GM18505 (cell line): ENCODE results near the gene GRIN2C.

Source experiments
- ATAC-seq: cut with Tn5 transposase; IDR thresholded peaks from one replicate; pipeline ENCODE4 v1.9.1; 2021; ENCODE audit not compliant: unreplicated experiment
- POLR2A ChIP-seq: IDR thresholded peaks from 4 replicates; pipeline ENCODE4 v1.6.1; 2011; ENCODE audit warnings: borderline replicate concordance; ENCODE audit not compliant: insufficient read depth, insufficient read length; ENCODE audit errors: extremely low read depth

The GRIN2C gene

GRCh38 chr17:74838274-74838673 is 21.4 kb downstream of the GRIN2C start:
- ATAC-seq: no peak
- no peak for TF ChIP-seq POLR2A

- no peak for ATAC-seq
- no peak for TF ChIP-seq POLR2A
These were observed 22.8 kb downstream of the GRIN2C start for GRCh38 chr17:74836691-74837467.

- ATAC-seq: no peak
- no peak for TF ChIP-seq POLR2A
These were observed 23.5 kb downstream of the GRIN2C start for GRCh38 chr17:74836191-74836590.

- ATAC-seq: peak; percentile 69
- no peak for TF ChIP-seq POLR2A
These were observed 25.9 kb downstream of the GRIN2C start for GRCh38 chr17:74833501-74834377.

GRCh38 chr17:74832421-74832820 is 27.3 kb downstream of the GRIN2C start:
- ATAC-seq: no peak
- no peak for TF ChIP-seq POLR2A

GRCh38 chr17:74831444-74832146 is 28.1 kb downstream of the GRIN2C start:
- no peak for TF ChIP-seq POLR2A
- ATAC-seq: no peak

- no peak for ATAC-seq
- no peak for TF ChIP-seq POLR2A
These were observed 28.8 kb downstream of the GRIN2C start for GRCh38 chr17:74830861-74831260.

GRCh38 chr17:74827800-74828199 is 31.9 kb downstream of the GRIN2C start:
- ATAC-seq: no peak
- no peak for TF ChIP-seq POLR2A

GRCh38 chr17:74825952-74826719 is 33.5 kb downstream of the GRIN2C start:
- TF ChIP-seq POLR2A: no peak
- no peak for ATAC-seq

GRCh38 chr17:74824961-74825627 is 34.6 kb downstream of the GRIN2C start:
- no peak for ATAC-seq
- TF ChIP-seq POLR2A: no peak

- ATAC-seq: no peak
- no peak for TF ChIP-seq POLR2A
These were observed 36.7 kb downstream of the GRIN2C start for GRCh38 chr17:74822939-74823367.

GRCh38 chr17:74822335-74822938 is 37.2 kb downstream of the GRIN2C start:
- no peak for ATAC-seq
- TF ChIP-seq POLR2A: no peak
